Erythroblast (primary cell): ENCODE results near the gene TPM1.

Experiments used
- GATA1 ChIP-seq: IDR thresholded peaks from 2 replicates; pipeline ENCODE4 v1.6.1; 2011; ENCODE audit warnings: low read depth, mild to moderate bottlenecking, control low read depth, low read length, moderate library complexity
- POLR2A ChIP-seq: IDR thresholded peaks from 2 replicates; pipeline ENCODE4 v1.6.1; 2011; ENCODE audit warnings: mild to moderate bottlenecking, low read length

DNA sequence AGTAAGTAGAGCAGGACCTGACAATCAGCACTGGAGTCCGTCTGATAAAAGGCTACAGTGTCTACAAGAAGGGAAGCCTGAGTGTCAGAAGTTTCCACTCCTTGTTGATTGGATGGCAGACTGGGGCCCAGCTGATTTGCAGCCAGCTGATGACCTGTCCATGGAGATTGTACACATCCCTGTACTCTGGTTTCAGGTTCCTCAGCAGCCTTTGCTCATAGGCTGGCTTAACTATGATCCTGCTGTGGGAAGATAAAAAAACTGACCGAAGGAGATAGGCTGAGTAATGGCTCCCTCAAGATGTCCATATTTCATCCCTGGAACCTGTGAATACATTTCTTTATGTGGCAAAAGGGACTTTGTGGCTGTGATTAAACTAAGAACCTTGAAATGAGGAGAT is 67.4 kb downstream of the TPM1 start:
- TF ChIP-seq POLR2A = no peak
- TF ChIP-seq GATA1 = no peak
